ENCODE measurements around the gene ATP7B.
"Not testable (repeated sequence)": the region's sequence is repeated elsewhere in the genome, so short reads cannot be mapped to it uniquely, and the experiment has no call there.

- TF ChIP-seq CTCF (IDR thresholded peaks at IDR 0.05); USF1 (CRISPR knock-in tag; IDR thresholded peaks at IDR 0.05); NFYB (CRISPR knock-in tag; conservative IDR thresholded peaks at IDR 0.05; ENCODE audit: low read depth); PRRX2 (CRISPR knock-in tag; IDR thresholded peaks at IDR 0.05); NR2C2 (CRISPR knock-in tag; IDR thresholded peaks at IDR 0.05); GABPB1 (CRISPR knock-in tag; IDR thresholded peaks at IDR 0.05); E2F1 (CRISPR knock-in tag; IDR thresholded peaks at IDR 0.05); USF2 (CRISPR knock-in tag; IDR thresholded peaks at IDR 0.05); ZBTB21 (CRISPR knock-in tag; IDR thresholded peaks at IDR 0.05; ENCODE audit: borderline replicate concordance); FOXP4 (CRISPR knock-in tag; IDR thresholded peaks at IDR 0.05); CBFB (CRISPR knock-in tag; IDR thresholded peaks at IDR 0.05; ENCODE audit: low read depth); SMAD3 (CRISPR knock-in tag; IDR thresholded peaks at IDR 0.05; ENCODE audit: borderline replicate concordance): not testable (repeated sequence)
Observed at GRCh38 chr13:51983292-51983691, 28.0 kb downstream of the ATP7B start.
